Measurements from ENCODE around the gene PRKCI.
"Not testable (repeated sequence)": the region's sequence is repeated elsewhere in the genome, so short reads cannot be mapped to it uniquely, and the experiment has no call there.

Gene PRKCI

DNA sequence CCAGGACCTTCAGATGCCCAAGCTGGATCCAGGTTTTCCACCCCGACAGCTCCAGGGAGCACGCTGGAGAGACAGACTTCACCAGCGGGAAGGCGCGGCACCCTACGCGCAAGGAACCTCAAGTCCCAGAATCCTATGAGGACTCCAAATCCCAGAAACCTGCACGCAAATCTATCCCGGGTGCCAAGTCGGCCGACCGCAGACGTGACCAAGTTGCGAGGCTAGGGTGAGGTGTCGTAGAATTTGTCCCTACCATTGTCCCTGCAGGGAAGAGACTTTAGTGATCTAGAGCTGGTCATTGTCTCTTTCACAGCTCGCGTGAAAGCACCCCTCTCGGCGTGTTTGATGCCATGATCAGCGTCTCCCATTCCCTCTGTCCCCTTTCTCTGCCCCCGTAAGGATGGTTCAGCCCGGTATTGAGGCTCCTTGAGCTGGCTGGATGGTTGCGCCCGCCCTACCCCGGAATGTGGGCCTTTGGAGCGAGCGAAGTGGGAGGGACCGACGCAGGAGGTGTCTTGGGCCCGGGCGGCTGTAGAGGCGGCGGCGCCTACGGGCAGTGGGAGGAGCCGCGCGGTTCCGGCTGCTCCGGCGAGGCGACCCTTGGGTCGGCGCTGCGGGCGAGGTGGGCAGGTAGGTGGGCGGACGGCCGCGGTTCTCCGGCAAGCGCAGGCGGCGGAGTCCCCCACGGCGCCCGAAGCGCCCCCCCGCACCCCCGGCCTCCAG lies at the start of gene PRKCI:
PRKCI (plus strand) TSS at position 501 of the 723 bp plus-strand sequence. CDS start 246 bp downstream, outside the sequence.
- peak; percentile 95 for DNase-seq (ENCODE audit: low spot score)

GRCh38 chr3:170178651-170179050 lies 43.6 kb upstream of the PRKCI start:
- no peak for DNase-seq (ENCODE audit: low spot score)

DNA sequence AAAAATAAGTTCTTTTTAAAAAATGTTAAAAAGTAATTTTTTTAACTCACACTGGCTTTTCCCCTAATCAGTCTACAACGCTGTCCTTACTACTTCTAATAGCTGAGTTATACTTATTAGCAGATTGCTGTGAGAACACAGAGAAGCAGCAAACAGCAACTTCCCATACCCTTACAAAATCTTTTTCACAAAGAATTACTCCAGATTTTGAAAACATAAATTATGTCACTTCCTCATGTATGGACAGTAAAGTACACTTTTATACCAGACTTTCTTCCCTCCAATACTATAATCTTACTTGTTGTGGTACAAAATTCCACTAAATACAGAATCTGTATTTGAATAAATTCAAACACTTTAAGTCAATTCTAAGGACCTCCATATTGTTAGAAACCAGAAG lies 42.8 kb upstream of the PRKCI start:
- DNase-seq (ENCODE audit: low spot score) = no peak

GRCh38 chr3:170180079-170180907 lies 41.9 kb upstream of the PRKCI start:
- peak; percentile 2 for DNase-seq (ENCODE audit: low spot score)

GRCh38 chr3:170180908-170181885 lies 41.0 kb upstream of the PRKCI start, which contains the start of gene PHC3:
TSS of gene PHC3 (minus strand) at chr3:170181733. CDS start at chr3:170181715, 18 bp downstream.
- DNase-seq (ENCODE audit: low spot score) = peak; percentile 92

- no peak for DNase-seq (ENCODE audit: low spot score)
Measured at GRCh38 chr3:170189398-170190256, 32.6 kb upstream of the PRKCI start.

- not testable (repeated sequence) for DNase-seq (ENCODE audit: low spot score)
Measured at GRCh38 chr3:170195759-170196158, 26.5 kb upstream of the PRKCI start.

- no peak for DNase-seq (ENCODE audit: low spot score)
Measured at GRCh38 chr3:170196833-170197232, 25.4 kb upstream of the PRKCI start.

GRCh38 chr3:170200987-170201386 lies 21.2 kb upstream of the PRKCI start:
- DNase-seq (ENCODE audit: low spot score) = no peak

- no peak for DNase-seq (ENCODE audit: low spot score)
Measured at GRCh38 chr3:170201527-170201926, 20.7 kb upstream of the PRKCI start.

GRCh38 chr3:170203457-170203856 lies 18.8 kb upstream of the PRKCI start:
- no peak for DNase-seq (ENCODE audit: low spot score)

GRCh38 chr3:170204023-170204472 lies 18.2 kb upstream of the PRKCI start:
- no peak for DNase-seq (ENCODE audit: low spot score)

GRCh38 chr3:170204509-170204908 lies 17.7 kb upstream of the PRKCI start:
- DNase-seq (ENCODE audit: low spot score) = no peak

GRCh38 chr3:170205302-170205701 lies 16.9 kb upstream of the PRKCI start:
- DNase-seq (ENCODE audit: low spot score) = no peak

DNA sequence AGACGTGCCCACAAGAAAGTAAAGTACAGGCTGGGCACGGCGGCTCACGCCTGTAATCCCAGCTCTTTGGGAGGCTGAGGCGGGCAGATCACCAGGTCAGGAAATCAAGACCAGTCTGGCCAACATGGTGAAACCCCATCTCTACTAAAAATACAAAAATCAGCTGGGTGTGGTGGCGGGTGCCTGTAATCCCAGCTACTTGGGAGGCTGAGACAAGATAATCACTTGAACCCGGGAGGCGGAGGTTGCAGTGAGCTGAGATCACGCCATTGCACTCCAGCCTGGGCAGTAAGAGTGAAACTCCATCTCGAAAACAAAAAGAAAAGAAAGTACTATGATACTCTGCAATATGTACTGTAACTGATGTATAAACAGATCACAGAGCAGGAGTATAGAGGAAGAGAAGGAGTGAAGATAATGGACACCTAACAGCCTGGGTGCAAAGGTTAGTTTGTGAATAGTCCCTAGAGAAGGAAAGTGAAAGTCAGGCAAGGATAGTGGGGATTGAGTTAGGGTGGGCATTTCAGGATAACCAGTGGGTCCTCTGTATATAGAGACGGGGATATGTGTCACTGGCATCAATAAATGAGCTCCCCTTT lies 16.0 kb upstream of the PRKCI start:
- not testable (repeated sequence) for DNase-seq (ENCODE audit: low spot score)

DNA sequence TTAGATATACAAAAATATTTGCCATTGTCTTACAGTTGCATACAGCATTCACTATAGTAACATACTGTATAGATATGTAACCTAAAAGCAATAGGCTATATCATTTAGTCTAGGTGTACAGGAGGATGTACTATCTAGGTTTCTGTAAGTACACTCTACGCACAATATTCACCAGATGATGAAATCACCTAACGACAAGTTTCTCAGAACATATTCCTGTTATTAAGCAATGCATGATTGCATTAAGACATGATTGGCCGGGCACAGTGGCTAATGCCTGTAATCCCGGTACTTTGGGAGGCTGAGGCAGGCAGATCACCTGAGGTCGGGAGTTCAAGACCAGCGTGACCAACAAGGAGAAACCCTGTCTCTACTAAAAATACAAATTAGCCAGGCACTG lies 14.5 kb upstream of the PRKCI start:
- DNase-seq (ENCODE audit: low spot score) = no peak

GRCh38 chr3:170211668-170212067 lies 10.6 kb upstream of the PRKCI start:
- DNase-seq (ENCODE audit: low spot score) = no peak

GRCh38 chr3:170219850-170220249 lies 2.4 kb upstream of the PRKCI start:
- DNase-seq (ENCODE audit: low spot score) = no peak

- no peak for DNase-seq (ENCODE audit: low spot score)
Measured at GRCh38 chr3:170220871-170221270, 1.4 kb upstream of the PRKCI start.
